WTC11 (cell line): ENCODE data around the gene JCAD. TPM values are rescaled to one million over a fixed set of nuclear protein-coding genes. Genes with fewer than 3 reads are reported as not detected.

Source experiments
- ATAC-seq: fragments of 200-7000 bp; cut with Tn5 transposase; 2 replicates; pipeline ENCODE4 v1.10.0; 2021; ENCODE audit warnings: mild to moderate bottlenecking, moderate library complexity
- CTCF ChIA-PET: fragments of 300-600 bp; sonication (Branson Sonifier 250); formaldehyde crosslinking; loops from one replicate; lab custom pipeline; 2021; ENCODE audit warnings: antibody characterized with exemption; lab: Charles Lee
- POLR2A ChIA-PET: fragments of 350-600 bp; sonication (Branson Sonifier 250); formaldehyde crosslinking; loops from one replicate; lab custom pipeline; 2021; ENCODE audit warnings: antibody characterized with exemption; lab: Charles Lee
- DNase-seq: peaks from one replicate; pipeline ENCODE4 v3.0.0; 2021; ENCODE audit warnings: low spot score
- H3K27ac Mint-ChIP-seq: 2 replicates; pipeline ENCODE4 v1.8.0; 2021; ENCODE audit warnings: mixed read lengths
- H3K27me3 Mint-ChIP-seq: 2 replicates; pipeline ENCODE4 v1.8.0; 2021; ENCODE audit warnings: low read depth, mild to moderate bottlenecking, moderate library complexity, mixed read lengths
- H3K36me3 Mint-ChIP-seq: 2 replicates; pipeline ENCODE4 v1.8.0; 2021; ENCODE audit warnings: mixed read lengths
- H3K4me1 Mint-ChIP-seq: 2 replicates; pipeline ENCODE4 v1.8.0; 2022; ENCODE audit warnings: mixed read lengths
- H3K4me3 Mint-ChIP-seq: 2 replicates; pipeline ENCODE4 v1.8.0; 2021; ENCODE audit warnings: mild to moderate bottlenecking, moderate library complexity, mixed read lengths
- H3K9me3 Mint-ChIP-seq: 2 replicates; pipeline ENCODE4 v1.8.0; 2021; ENCODE audit warnings: mixed read lengths
- AFF4 ChIP-seq: sonication (generic); formaldehyde crosslinking; IDR thresholded peaks from 2 replicates; pipeline ENCODE4 v1.8.1; 2023; ENCODE audit warnings: mild to moderate bottlenecking, missing genetic modification reagents, borderline replicate concordance
- CBFB ChIP-seq: sonication (generic); formaldehyde crosslinking; IDR thresholded peaks from 2 replicates; pipeline ENCODE4 v1.8.1; 2022; ENCODE audit warnings: mild to moderate bottlenecking, low read depth, missing genetic modification reagents
- CREB1 ChIP-seq: sonication (generic); formaldehyde crosslinking; IDR thresholded peaks from 2 replicates; pipeline ENCODE4 v1.8.0; 2023; ENCODE audit warnings: mild to moderate bottlenecking, missing genetic modification reagents
- E2F1 ChIP-seq: sonication (generic); formaldehyde crosslinking; IDR thresholded peaks from 2 replicates; pipeline ENCODE4 v1.8.0; 2022; ENCODE audit warnings: mild to moderate bottlenecking, missing genetic modification reagents
- E2F5 ChIP-seq: sonication (generic); formaldehyde crosslinking; IDR thresholded peaks from 2 replicates; pipeline ENCODE4 v1.8.1; 2022; ENCODE audit warnings: mild to moderate bottlenecking, moderate library complexity, missing genetic modification reagents
- ELF4 ChIP-seq: sonication (generic); formaldehyde crosslinking; IDR thresholded peaks from 2 replicates; pipeline ENCODE4 v1.8.1; 2022; ENCODE audit warnings: low read depth, mild to moderate bottlenecking, moderate library complexity, missing genetic modification reagents
- EMX1 ChIP-seq: fragments of 250-450 bp; sonication (Bioruptor Pico); IDR thresholded peaks from 2 replicates; pipeline ENCODE4 v1.8.0; 2021; ENCODE audit warnings: mild to moderate bottlenecking
- HMGA2 ChIP-seq: fragments of 250-450 bp; sonication (Bioruptor Pico); IDR thresholded peaks from 2 replicates; pipeline ENCODE4 v1.4.0; 2021; ENCODE audit warnings: mild to moderate bottlenecking, moderate library complexity
- HMGXB4 ChIP-seq: sonication (generic); formaldehyde crosslinking; IDR thresholded peaks from 2 replicates; pipeline ENCODE4 v1.8.1; 2023; ENCODE audit warnings: mild to moderate bottlenecking, moderate library complexity, missing genetic modification reagents
- IRF2 ChIP-seq: sonication (generic); formaldehyde crosslinking; IDR thresholded peaks from 2 replicates; pipeline ENCODE4 v1.8.0; 2022; ENCODE audit warnings: low read depth, missing genetic modification reagents, borderline replicate concordance
- JAZF1 ChIP-seq: fragments of 250-450 bp; sonication (Bioruptor Pico); IDR thresholded peaks from 2 replicates; pipeline ENCODE4 v1.9.0; 2021; ENCODE audit warnings: moderate library complexity, mild to moderate bottlenecking, inconsistent platforms
- MAX ChIP-seq: sonication (generic); formaldehyde crosslinking; IDR thresholded peaks from 2 replicates; pipeline ENCODE4 v1.8.0; 2022; ENCODE audit warnings: mild to moderate bottlenecking, missing genetic modification reagents
- NFE2L1 ChIP-seq: sonication (generic); formaldehyde crosslinking; IDR thresholded peaks from 2 replicates; pipeline ENCODE4 v1.8.1; 2023; ENCODE audit warnings: missing genetic modification reagents
- OVOL2 ChIP-seq: fragments of 250-450 bp; sonication (Bioruptor Pico); IDR thresholded peaks from 2 replicates; pipeline ENCODE4 v1.9.0; 2021; ENCODE audit warnings: mild to moderate bottlenecking, borderline replicate concordance
- PRDM15 ChIP-seq: sonication (generic); formaldehyde crosslinking; IDR thresholded peaks from 2 replicates; pipeline ENCODE4 v1.8.0; 2022; ENCODE audit warnings: missing genetic modification reagents
- PRRX2 ChIP-seq: fragments of 250-450 bp; sonication (Bioruptor Pico); IDR thresholded peaks from 2 replicates; pipeline ENCODE4 v1.8.0; 2021; ENCODE audit warnings: mild to moderate bottlenecking
- RELA ChIP-seq: sonication (generic); formaldehyde crosslinking; IDR thresholded peaks from 2 replicates; pipeline ENCODE4 v1.8.1; 2022; ENCODE audit warnings: missing genetic modification reagents, mild to moderate bottlenecking, borderline replicate concordance
- TP53 ChIP-seq: sonication (generic); formaldehyde crosslinking; IDR thresholded peaks from 2 replicates; pipeline ENCODE4 v1.8.1; 2023; ENCODE audit warnings: mild to moderate bottlenecking, missing genetic modification reagents
- ZBTB21 ChIP-seq: sonication (generic); formaldehyde crosslinking; IDR thresholded peaks from 2 replicates; pipeline ENCODE4 v1.8.1; 2023; ENCODE audit warnings: mild to moderate bottlenecking, missing genetic modification reagents, borderline replicate concordance
- ZNF317 ChIP-seq: sonication (generic); formaldehyde crosslinking; IDR thresholded peaks from 2 replicates; pipeline ENCODE4 v1.8.1; 2023; ENCODE audit warnings: low read depth, mild to moderate bottlenecking, moderate library complexity, missing genetic modification reagents, borderline replicate concordance
- total RNA-seq: library from RNA; stranded (reverse); gene quantifications from 3 replicates; pipeline ENCODE4 v1.2.3, GENCODE V29; 2021

The JCAD gene
- total RNA-seq, 1 experiment from 2014 or later: 1.8 TPM

- TF ChIP-seq ELF4 (CRISPR knock-in tag) (no peak), JAZF1 (CRISPR knock-in tag) (no peak), NFE2L1 (CRISPR knock-in tag) (no peak), ZNF317 (CRISPR knock-in tag) (no peak), PRRX2 (CRISPR knock-in tag) (no peak), IRF2 (CRISPR knock-in tag) (no peak), OVOL2 (no peak), E2F5 (CRISPR knock-in tag) (no peak), TP53 (CRISPR knock-in tag) (no peak), CBFB (CRISPR knock-in tag) (no peak), E2F1 (no peak)
- TF ChIP-seq, all 79 proteins: peak for 0
Measured at GRCh38 chr10:30094601-30095000, 35.2 kb upstream of the JCAD start (continued).

GRCh38 chr10:30093303-30093950 is 34.0 kb upstream of the JCAD start:
- Mint-ChIP-seq H3K9me3 (no peaks in the 10 kb centered on the region), H3K36me3 (no peaks in the 10 kb centered on the region), H3K27ac (no peak overlapping the region), H3K4me3 (no peak overlapping the region), H3K27me3 (no peaks in the 10 kb centered on the region; the same call in 1 of the 2 replicates), H3K4me1 (peaks cover 12% of the 10 kb centered on the region)
- no peak for TF ChIP-seq PRRX2 (CRISPR knock-in tag)
- no peak for TF ChIP-seq TP53 (CRISPR knock-in tag)
- no peak for TF ChIP-seq EMX1 (CRISPR knock-in tag)
- TF ChIP-seq AFF4: no peak
- no peak for TF ChIP-seq CREB1
- no peak for TF ChIP-seq MAX (CRISPR knock-in tag)
- no peak for TF ChIP-seq RELA (CRISPR knock-in tag)
- ATAC-seq (no peak), DNase-seq (no peak)
- CTCF ChIA-PET: interaction anchor here (1.3 to 1.5 kb wide), 2 partner anchors 20 to 58 kb away, joined by 3 read pairs; no protein-coding TSS in a partner anchor
- POLR2A ChIA-PET: no interaction called here

GRCh38 chr10:30092151-30092790 is 32.9 kb upstream of the JCAD start:
- DNase-seq (no peak), ATAC-seq (no peak)
- ChIA-PET CTCF (interaction anchor here (1.3 to 1.5 kb wide), 2 partner anchors 19 to 60 kb away, joined by 3 read pairs; no protein-coding TSS in a partner anchor), POLR2A (no interaction called here)
- no peaks in the 10 kb centered on the region; the same call in 1 of the 2 replicates for H3K27me3 Mint-ChIP-seq
- peaks cover 18% of the 10 kb centered on the region for H3K4me1 Mint-ChIP-seq
- no peak for TF ChIP-seq ZBTB21
- no peak for TF ChIP-seq PRDM15 (CRISPR knock-in tag)
- TF ChIP-seq HMGXB4 (CRISPR knock-in tag): no peak
- no peak for TF ChIP-seq HMGA2 (CRISPR knock-in tag)
- H3K27ac Mint-ChIP-seq: no peak overlapping the region
- no peak overlapping the region for H3K4me3 Mint-ChIP-seq
- H3K9me3 Mint-ChIP-seq: no peaks in the 10 kb centered on the region
- H3K36me3 Mint-ChIP-seq: no peaks in the 10 kb centered on the region
